Vagina (tissue), 2 donors: Measurements from ENCODE around the gene DYNC1I1.

Source experiments
- CTCF ChIP-seq, 3 experiments: fragments of 450-650 bp in 2 of 3; fragments of 200-600 bp in 1 of 3; sonication (generic) in 1 of 3; IDR thresholded peaks; one replicate each; pipeline ENCODE4 v1.5.1; 2017 to 2019; ENCODE audit warnings: antibody characterized with exemption in 3 of 3, mild to moderate bottlenecking in 2 of 3, moderate library complexity in 2 of 3
- POLR2A ChIP-seq, 2 donors: fragments of 450-650 bp; IDR thresholded peaks; one replicate each; pipeline ENCODE4 v1.6.1; 2017; ENCODE audit warnings: antibody characterized with exemption in 2 of 2, mild to moderate bottlenecking in 2 of 2, moderate library complexity in 2 of 2
- POLR2AphosphoS5 ChIP-seq, 2 donors: sonication (generic); formaldehyde crosslinking; IDR thresholded peaks; one replicate each; pipeline ENCODE4 v1.9.0; 2017; ENCODE audit warnings: antibody characterized with exemption in 2 of 2, mild to moderate bottlenecking in 2 of 2, low read depth in 1 of 2; ENCODE audit not compliant: insufficient read depth in 1 of 2

- TF ChIP-seq CTCF (IDR thresholded peaks at IDR 0.05), result no peak
- no peak for TF ChIP-seq POLR2AphosphoS5 (IDR thresholded peaks at IDR 0.05; ENCODE audit: insufficient read depth in 1 of 2, low read depth in 1 of 2)
- no peak for TF ChIP-seq POLR2A (IDR thresholded peaks at IDR 0.05)
These were observed 204.2 kb downstream of the DYNC1I1 start for GRCh38 chr7:95976369-95977060.
